ENCODE measurements around the gene PARVG. TPM values are rescaled to one million over a fixed set of nuclear protein-coding genes. Genes with fewer than 3 reads are reported as not detected.

The PARVG gene
- total and polyA plus RNA-seq, 2 of the 8 experiments (the other 6 are each of a cell fraction or from before 2014, with no cell fraction given), result 0.37 to 1.5 TPM

GRCh38 chr22:44151676-44152075 is 29.0 kb upstream of the PARVG start (continued):
- no peak for TF ChIP-seq EP300 (IDR thresholded peaks at IDR 0.05; ENCODE audit: borderline replicate concordance in 1 of 2, low read depth in 2 of 2, low read length in 2 of 2)
- TF ChIP-seq CTCF (IDR thresholded peaks at IDR 0.05; ENCODE audit: control extremely low read depth in 1 of 3, insufficient read depth in 1 of 3, low read depth in 1 of 3, low read length in 3 of 3), result no peak
- no peak for TF ChIP-seq ZNF274 (IDR thresholded peaks at IDR 0.05; ENCODE audit: borderline replicate concordance, extremely low read depth, low read length)
- TF ChIP-seq KDM5A (IDR thresholded peaks at IDR 0.05; ENCODE audit: low read length), result no peak
- TF ChIP-seq SP4 (IDR thresholded peaks at IDR 0.05; ENCODE audit: low read length), result no peak
- no peak for TF ChIP-seq TEAD4 (IDR thresholded peaks at IDR 0.05; ENCODE audit: low read depth, low read length)
